Amniotic epithelial cell (primary cell): ENCODE results near the gene DRAM1.
"Not testable (repeated sequence)": the region's sequence is repeated elsewhere in the genome, so short reads cannot be mapped to it uniquely, and the experiment has no call there.

Experiments
- DNase-seq: peaks from one replicate; pipeline ENCODE4 v3.0.0-alpha.2; 2010; ENCODE audit warnings: low read depth

Gene DRAM1, protein sequence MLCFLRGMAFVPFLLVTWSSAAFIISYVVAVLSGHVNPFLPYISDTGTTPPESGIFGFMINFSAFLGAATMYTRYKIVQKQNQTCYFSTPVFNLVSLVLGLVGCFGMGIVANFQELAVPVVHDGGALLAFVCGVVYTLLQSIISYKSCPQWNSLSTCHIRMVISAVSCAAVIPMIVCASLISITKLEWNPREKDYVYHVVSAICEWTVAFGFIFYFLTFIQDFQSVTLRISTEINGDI

DNA sequence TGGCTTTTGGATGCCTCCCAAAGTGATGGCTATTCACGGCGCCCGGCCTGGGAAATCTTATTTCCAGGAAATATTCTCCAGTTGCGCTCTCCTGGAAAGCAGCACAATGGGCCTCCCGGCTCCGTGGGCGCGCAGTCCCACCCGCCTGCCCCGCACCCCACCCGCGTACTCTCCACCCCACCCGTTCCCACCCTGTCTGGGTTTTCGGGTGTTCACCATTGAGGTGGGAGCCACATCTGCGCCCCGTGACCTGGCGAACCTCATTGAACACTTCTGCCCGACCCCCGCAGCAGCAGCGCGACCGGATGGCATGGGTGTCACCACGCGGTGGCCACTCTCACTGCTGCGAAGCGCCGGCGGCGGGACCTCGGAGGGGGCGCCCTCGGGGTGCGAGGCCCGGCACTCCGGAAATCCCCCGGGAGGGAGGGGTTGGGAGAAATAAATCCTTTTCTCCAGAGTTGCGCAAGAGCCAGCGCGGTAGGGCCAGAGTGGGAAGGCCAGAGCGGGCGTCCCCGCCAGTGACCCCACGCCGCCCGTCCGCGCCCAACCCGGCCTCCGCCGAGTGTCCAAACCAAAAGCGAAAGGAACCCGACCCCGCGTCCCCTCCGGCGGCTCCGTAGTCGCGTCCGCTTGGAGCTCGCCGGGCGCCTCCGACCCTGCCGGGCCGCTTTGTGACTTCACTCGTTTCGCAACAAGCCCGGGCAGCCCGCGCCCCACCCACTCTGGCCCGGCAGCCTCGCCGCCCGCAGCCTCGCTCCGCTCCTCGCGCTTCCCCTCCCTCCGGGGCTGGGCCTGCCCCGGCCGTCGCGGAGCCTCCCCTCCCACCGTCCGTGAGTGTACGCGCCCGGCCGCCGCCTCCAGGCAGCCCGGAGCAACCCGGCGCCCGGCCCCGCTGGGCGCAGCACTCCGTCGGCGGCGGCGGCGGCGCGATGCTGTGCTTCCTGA lies at the start of gene DRAM1:
DRAM1 (plus strand) TSS at position 720 of the 945 bp plus-strand sequence; CDS start at position 930, 210 bp downstream.
- DNase-seq = peak; percentile 89

DNA sequence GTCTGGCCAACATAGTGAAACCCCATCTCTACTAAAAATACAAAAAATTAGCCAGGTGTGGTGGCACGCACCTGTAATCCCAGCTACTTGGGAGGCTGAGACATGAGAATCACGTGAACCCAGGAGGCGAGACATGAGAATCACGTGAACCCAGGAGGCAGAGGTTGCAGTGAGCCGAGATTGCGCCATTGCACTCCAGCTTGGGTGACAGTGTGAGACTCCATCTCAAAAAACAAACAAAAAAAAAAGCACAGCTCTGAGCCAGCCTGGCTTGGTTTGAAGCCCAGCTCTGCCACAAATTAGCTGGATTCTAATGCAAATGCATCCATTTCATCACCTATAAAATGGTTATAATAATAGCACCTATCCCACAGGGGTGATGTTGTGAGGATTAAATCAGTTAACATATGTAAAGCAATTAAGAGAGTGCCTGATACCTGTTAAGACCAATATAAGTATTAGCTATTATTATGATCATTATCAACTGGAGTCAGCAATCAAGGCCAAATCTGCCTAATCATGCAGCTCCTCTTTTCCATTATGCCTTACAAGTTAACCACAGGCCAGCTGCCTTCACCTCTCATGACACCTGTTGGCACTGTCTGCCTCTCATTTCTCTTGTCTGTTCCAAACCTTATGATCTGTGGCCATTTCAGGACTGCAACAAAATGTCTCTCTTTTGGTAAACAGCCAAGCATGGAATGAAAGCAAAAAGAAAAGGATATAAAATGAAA lies 48.8 kb upstream of the DRAM1 start:
- DNase-seq = no peak

DNA sequence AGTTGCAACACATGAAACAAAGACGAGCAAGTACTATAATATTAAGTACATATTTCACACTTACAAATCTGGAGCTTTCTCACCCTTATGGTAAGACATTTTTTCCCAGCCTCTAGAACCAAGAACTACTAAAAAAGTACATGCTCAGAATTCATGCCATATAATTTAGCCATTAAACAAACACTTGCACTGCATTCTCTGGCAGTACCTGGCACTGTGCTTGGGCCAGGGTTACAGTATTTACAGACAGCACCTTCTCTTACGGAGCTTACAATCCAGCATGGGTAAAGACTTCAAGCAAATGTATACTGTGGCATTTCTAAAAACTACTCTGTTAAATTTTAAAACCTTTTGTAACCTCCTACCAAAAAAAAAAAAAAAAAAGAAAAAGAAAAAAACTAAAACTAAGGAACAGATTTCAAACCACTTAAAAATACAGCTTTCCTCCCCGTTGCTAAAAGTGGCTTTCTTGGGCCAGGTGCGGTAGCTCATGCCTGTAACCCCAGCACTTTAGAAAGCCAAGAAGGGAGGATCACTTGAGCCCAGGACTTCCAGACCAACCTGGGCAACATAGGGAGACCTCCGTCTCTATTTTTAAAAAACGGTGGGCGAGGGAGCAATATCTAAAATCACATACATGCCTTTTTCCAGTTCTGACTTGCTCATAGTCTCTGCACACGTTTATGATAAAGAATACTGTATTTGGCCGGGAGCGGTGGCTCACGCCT lies 47.6 kb upstream of the DRAM1 start:
- DNase-seq = no peak

DNA sequence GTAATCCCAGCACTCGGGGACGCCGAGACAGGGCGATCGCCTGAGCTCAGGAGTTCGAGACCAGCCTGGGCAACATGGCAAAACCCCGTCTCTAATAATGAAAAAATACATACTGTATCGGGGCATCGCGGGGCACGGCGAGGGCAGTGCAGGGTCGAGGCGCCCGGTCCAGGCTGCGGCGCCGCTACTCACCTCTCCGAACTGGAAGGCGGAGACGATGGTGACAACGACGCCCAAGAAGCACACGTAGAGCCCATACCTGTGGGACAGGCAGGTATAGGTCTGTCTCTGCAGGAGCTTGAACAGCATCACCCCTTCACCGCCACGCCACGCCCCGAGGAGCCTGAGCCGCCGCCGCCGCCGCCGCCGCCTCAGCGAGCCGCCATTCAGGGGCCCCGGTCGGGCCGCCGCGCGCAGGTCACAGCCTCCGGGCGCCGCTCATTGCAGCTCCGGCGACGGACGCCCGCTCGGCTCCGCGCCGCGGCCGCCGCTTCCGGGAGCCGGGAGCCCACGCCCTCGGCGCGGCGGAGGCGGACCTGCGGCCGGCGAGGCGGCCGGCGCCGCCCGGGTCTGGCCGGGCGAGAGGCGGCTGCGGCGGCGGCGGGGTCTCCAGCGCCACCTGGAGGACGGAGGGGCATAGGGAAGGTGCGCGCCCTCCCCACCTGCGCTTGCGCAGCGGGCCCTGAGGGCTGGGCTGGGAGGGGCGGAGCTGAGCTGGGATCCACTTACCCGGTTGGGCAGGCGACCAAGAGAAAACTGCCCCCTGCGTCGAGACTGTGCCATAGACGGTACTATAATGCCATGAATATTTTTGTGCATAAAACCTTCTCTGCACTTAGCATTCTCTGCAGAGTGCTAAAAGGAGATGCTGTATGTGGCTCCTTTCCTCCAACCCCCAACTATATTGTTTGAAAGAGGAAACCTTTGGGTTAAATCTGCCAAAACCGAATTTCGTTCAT lies 46.7 kb upstream of the DRAM1 start, which contains the start of gene GNPTAB:
GNPTAB (minus strand) TSS at position 593 of the 959 bp plus-strand sequence; CDS start at position 309, 284 bp downstream.
- peak; percentile 81 for DNase-seq

DNA sequence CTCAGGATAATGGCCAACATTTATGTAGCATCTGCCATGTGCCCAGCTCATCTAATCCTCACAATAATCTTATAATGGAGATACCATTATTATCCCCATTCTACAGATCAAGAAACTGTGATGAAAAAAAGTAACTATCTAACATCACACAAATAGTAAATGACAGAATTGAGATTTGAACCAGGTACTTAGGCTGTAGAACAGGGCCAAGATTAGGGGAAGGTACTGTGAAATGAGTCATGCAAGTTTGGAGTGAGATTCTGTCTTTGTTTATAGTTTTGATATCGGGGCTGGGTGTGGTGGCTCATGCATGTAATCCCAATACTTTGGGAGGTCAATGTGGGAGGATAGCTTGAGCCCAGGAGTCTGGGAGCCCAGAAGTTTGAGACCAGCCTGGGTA lies 45.4 kb upstream of the DRAM1 start:
- no peak for DNase-seq

DNA sequence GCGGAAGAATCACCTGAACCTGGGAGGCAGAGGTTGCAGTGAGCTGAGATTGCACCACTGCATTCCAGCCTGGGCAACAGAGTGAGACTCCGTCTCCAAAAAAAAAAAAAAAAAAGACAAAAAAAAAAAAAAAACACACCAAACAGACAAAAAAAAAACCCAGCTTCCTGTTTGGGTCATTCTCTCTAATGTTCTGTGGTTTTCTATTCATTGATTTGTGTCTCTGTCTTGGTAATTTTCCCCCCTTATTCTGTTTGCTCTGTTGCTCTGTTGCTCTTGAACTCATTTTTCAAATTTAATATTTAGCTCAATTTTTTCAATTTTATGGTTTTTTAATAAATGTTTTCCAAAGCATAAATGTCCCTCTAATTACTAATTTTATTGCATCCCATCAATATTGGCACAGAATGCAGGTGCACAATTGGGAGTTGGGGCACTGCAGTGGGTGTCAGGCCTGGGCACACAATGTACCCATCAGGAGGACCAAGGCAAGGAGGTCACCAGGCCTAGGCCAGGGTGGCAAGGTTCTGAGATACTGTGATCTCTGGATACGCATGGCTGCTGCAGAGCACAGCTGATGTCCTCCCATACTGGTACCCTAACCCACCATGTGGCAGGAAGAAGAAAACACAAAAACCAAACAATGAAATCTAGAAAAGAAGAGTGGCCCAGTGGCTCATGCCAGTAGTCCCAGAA lies 38.6 kb upstream of the DRAM1 start:
- DNase-seq = no peak

DNA sequence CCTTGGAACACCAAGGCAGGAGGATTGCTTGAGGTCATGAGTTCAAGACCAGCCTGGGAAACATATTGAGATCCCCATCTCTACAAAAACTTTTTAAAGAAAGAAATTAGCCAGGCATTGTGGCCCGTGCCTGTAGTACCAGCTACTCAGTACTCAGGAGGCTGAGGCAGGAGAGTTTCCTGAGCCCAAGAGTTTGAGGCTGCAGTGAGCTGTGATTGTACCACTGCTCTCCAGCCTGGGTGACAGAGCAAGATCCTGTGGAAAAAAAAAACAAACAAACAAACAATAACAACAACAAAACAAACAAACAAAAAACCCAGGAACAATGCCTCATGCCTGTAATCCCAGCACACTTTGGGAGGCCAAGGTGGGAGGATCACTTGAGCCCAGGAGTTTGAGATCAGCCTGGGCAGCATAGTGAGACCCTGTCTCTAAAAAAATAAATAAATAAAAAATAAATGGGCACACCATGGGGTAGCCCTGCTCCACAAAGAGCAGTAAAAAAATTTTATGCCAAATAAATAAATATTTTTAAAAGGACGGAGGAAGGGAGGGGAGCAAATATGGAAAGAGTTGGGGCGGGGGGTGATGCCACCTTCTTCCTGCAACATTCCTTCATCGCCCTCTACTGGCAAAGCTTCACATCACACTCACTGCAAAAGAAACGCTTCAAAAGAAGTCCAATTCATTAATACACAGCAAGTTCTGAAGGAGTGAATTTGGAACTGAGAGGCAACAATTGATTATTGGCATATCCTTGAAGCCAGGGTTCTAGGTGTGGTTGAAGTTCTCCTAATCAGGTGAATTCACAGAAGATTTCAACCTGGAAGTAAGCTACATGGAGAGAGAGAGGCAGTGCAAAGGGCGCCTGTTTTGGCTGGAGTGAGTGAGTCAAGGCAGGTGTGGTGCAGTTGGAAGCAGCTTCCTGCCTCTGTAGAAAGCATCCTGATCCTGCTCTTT lies 37.8 kb upstream of the DRAM1 start:
- peak; percentile 51 for DNase-seq

DNA sequence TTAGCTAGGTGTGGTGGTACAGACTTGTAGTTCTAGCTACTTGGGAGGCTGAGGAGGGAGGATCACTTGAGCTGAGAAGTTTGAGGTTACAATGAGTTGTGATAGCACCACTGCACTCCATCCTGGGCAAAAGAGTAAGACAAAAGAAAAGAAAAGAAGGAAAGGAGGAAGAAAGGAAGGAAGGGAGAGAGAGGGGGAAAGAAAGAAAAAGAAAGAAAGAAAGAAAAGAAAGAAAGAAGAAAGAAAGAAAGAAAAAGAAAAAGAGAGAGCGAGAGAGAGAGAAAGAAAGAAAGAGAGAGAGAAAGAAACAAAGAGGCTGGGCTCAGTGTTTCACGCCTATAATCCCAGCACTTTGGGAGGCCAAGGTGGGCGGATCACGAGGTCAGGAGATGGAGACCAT lies 36.3 kb upstream of the DRAM1 start:
- no peak for DNase-seq

DNA sequence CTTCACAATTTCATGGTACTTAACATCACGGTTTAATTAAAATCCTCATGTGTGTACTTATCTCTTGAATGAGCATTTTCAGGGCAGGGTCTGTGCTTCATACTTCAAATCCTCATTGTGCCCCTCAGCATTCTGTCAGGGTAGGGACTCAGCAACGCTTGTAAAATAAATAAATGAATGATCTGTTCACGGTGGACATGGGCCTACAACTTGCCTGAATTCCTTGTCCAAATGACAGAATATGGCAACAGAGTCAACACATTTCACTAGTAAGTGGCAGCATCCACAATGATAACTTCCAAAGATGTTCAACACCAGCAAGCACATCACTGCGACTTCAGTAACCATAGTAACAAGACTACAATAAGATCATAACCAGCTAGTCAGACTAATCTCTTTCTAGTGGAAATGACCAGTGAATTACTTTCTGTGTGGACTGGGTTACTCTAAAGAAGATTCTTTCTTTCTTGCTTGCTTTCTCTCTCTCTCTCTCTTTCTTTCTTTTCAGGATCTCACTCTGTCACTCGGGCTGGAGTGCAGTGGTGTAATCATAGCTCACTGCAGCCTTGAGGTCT lies 32.2 kb upstream of the DRAM1 start:
- DNase-seq = no peak

DNA sequence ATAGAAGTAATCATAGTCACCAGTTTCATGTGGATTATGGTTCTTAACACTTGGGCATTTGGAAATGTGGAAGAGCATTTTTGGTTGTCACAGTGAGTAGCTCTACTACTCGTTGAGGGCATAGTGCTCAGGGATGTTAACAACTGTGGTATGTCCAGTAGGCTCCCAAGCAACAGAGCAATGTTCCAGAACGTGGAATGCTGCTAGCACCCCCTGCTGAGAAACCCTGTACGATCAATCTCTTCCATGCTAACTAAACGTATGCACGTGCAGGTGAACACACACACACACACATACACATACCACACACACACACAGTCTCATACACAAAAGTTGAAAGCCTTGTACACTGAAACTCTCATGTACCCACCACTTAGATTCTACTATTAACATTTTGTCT lies 30.1 kb upstream of the DRAM1 start:
- no peak for DNase-seq

DNA sequence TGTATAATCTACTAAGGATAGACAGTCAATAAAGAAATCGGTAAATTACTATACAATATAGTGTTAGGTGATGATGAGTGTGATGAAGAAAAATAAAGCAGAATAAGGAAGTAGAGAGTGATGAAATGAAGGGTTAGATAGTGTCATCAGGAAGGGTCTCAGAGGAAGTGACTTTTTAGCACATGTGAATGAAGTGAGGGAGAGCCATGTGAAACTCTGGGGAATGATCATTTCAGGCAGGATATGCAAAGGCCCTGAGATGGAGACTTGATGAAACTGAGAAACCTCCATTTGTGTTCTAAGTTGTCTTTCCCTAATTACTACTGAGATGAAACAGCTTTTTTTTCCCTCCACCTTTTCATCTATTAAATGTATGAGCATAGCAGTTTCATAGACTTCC lies 27.2 kb upstream of the DRAM1 start:
- DNase-seq = no peak

DNA sequence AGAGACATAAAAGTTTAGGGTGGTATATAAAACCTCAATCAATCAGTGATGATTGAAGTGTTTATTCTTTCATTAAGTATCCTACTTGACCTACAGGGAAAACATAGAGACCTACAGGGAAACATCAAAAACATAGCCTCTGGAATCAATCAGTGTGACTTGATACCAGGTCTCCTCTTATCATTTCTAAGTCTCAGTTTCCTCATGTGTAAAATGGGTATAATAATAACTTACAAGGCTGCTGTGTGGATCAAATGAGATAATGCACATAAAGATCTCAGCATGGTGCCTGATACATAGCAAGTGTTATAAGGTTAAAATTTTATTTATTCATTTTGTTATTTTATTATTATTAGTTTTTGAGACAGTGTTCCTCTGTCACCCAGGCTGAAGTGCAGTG lies 24.4 kb upstream of the DRAM1 start:
- no peak for DNase-seq

DNA sequence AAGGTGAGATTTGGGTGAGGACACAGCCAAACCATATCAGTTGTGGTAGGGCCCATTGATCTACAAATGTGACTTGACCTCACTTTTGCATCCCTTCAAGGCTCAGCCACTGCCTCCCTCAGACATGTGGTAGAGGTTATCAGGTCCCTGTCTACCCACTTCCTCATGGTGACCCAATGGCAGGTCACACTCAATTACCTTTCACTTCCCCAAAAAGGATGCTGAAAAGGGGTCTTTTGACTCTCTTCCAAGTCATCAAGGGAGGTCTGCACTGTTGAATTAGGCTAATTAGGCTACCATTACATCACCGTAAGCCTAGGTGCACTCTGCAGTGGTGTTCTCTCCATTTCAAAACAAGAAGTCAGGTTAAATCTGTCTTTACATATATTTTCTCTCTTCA lies 22.6 kb upstream of the DRAM1 start:
- DNase-seq = no peak

DNA sequence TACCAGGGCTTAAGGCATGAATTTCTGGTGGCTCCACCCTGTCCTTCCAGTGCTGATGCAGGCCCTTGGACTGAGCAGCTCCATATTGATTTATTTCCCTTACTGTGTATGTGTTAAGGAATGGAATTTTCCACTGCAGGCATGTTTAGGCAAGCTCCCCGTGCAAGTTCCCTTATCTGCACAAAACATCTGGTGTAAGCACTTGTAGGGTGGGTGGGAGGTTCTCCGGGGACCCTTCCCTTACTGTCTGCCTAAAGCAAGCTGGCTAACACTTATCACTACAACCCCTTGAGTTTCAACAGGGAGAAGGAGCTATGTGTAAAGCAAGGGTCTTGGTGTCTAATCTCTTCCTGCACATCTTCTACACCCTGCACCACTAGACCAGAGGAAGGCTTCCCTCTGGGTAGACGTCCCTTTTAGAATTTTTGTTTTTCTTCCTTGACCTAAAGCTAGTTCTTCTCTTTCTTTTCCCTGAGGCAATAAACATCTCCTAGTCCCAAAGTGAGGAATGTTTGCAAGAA lies 22.0 kb upstream of the DRAM1 start:
- DNase-seq = peak; percentile 55

DNA sequence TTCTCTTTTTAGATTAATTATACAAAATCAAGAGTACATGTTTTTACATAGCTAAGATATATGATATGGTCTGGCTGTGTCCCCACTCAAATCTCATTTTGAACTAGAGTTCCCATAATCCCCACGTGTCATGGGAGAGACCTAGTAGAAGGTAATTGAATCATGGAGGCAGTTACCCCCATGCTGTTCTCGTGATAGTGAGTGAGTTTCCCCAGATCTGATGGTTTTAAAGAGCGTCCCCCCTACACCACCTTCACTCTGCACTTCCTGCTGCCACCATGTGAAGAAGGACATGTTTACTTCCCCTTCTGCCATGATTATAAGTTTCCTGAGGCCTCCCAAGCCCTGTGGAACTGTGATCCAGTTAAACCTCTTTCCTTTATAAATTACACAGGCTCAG lies 21.4 kb upstream of the DRAM1 start:
- no peak for DNase-seq

DNA sequence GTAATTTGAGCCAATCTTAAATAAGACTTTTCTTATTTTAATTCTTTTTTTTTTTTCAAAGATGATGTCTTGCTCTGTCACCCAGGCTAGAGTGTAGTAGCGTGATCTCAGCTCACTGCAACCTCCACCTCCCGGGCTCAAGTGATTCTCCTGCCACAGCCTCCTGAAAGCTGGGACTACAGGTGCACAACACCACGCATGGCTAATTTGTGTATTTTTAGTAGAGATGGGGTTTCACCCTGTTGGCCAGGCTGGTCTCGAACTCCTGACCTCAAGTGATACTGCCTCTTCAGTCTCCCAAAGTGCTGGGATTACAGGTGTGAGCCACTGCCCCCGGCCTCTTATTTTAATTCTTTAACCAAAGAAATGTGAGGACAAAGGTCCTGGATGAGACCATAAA lies 20.8 kb upstream of the DRAM1 start:
- DNase-seq = not testable (repeated sequence)

DNA sequence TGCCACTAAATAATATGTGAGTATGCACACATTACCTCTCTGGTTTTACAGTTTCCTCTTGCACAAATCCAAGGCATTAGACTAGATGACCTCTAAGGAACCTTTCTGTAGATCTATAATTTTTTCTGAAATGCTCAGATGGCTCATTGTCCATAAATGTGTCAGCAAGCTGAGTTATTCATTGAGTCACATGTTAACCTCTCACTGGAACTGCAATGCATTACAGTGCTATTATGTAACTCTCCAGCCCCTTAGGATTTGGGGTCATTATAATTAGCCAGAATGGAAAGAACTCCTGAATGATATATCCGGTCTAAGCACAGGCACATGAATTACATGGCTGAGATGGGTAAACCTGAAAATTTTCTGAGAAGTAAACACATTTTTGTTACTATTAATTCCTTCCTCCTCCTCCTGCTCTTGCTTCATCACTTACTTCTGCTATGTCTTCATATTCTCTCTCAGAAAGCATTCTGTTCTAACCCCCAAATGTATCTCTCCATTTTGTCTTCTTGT lies 20.3 kb upstream of the DRAM1 start:
- peak; percentile 79 for DNase-seq

DNA sequence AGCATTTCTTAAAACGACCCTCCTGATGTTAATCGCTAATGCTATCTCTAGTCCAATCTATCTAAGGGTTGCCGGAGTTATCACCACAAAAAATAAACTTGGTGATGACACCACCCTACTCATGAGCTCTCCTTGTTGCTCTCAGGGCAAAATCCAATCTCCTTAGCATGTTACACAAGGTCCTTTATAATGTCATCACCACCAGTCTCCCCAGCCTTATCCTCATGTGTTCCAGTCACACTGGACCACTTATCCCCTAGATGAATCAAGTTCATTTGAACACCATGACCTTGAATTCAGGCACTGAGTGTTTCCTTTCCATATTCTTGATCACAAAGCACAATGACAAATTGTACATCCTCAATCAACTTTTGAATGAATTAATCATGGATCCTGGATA lies 19.0 kb upstream of the DRAM1 start:
- DNase-seq = no peak
